ENCODE measurements around the gene KLHL6. TPM values are rescaled to one million over a fixed set of nuclear protein-coding genes. Genes with fewer than 3 reads are reported as not detected.

The KLHL6 gene
- total and polyA plus RNA-seq, 2 of the 13 experiments (the other 11 are each of a cell fraction or from before 2014, with no cell fraction given) = not detected

DNA sequence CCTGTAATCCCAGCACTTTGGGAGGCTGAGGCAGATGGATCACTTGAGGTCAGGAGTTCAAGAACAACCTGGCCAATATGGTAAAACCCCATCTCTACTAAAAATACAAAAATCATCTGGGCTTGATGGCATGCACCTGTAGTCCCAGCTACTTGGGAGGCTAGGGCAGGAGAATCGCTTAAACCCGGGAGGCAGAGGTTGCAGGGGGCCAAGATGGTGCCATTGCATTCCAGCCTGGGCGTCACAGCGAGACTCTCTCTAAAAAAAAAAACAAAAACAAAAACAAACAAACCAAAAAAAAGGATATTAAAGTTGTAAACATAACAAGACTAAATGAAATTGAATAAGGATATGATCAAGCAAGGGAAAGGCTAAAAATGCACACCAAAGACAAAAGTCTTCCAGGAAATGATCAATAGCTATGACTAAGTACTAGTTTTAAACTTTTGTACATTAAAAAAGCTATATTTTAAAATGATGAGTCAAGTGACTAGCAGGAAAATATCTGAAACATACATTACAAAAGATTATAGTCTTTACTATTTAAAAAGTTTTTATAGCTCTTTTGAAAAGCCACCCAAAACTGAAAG lies 28.6 kb downstream of the KLHL6 start:
- no peaks in the 10 kb centered on the region for H3K79me2 ChIP-seq (ENCODE audit: insufficient read depth, low read length)
- no peak overlapping the region for H3K9ac ChIP-seq (ENCODE audit: insufficient read depth, low read depth, low read length)
- POLR2A ChIA-PET = no interaction called here
- CTCF ChIA-PET (ENCODE audit: low intra/inter-chr PET ratio, low total read pairs) = no interaction called here
- FAIRE-seq (no peak), DNase-seq (ENCODE audit: low spot score) (no peak), ATAC-seq (no peak)
- H3K4me3 ChIP-seq (replicated peaks in 1 of 3; ENCODE audit: insufficient read depth in 1 of 3, low read depth in 2 of 3, low read length in 3 of 3) = no peak overlapping the region
- H2AFZ ChIP-seq (ENCODE audit: low read length) = no peak overlapping the region
- no peaks in the 10 kb centered on the region for H3K36me3 ChIP-seq (replicated peaks in 1 of 2; ENCODE audit: control insufficient read depth in 1 of 2, insufficient read depth in 2 of 2, low read length in 2 of 2)
- WGBS (ENCODE audit: low lambda C conversion rate) = 54% methylated on average over 4 of the region's 4 CpGs
- intact Hi-C loops (cut with micrococcal nuclease; ENCODE audit: unreplicated experiment) (no loop called here), in situ Hi-C loops (cut with HindIII; ENCODE audit: extremely low pct_ligation_motif_present, low pct_unique_long_range_greater_than_20kb) (no loop called here)
- H3K27me3 ChIP-seq (ENCODE audit: control insufficient read depth in 1 of 2, insufficient read depth in 2 of 2, low read length in 2 of 2) = no peaks in the 10 kb centered on the region; a peak in 1 of 5 replicates
- no TSS peak for BruUV-seq (replicated peaks)
- H3K4me1 ChIP-seq (ENCODE audit: insufficient read depth, low read length) = no peaks in the 10 kb centered on the region
- H3K27ac ChIP-seq (ENCODE audit: extremely low read length, insufficient read depth, low read length) = no peak overlapping the region
- H4K20me1 ChIP-seq (ENCODE audit: insufficient read depth, low read length) = no peaks in the 10 kb centered on the region
- H3K9me3 ChIP-seq (ENCODE audit: low read length) = no peaks in the 10 kb centered on the region
- H3K4me2 ChIP-seq (ENCODE audit: low read depth, low read length) = no peak overlapping the region
- TF ChIP-seq, protein P1, sequence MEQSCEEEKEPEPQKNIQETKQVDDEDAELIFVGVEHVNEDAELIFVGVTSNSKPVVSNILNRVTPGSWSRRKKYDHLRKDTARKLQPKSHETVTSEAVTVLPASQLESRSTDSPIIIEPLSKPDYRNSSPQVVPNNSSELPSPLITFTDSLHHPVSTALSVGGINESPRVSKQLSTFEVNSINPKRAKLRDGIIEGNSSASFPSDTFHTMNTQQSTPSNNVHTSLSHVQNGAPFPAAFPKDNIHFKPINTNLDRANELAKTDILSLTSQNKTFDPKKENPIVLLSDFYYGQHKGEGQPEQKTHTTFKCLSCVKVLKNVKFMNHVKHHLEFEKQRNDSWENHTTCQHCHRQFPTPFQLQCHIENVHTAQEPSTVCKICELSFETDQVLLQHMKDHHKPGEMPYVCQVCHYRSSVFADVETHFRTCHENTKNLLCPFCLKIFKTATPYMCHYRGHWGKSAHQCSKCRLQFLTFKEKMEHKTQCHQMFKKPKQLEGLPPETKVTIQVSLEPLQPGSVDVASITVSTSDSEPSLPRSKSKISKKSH (CRISPR knock-in tag; IDR thresholded peaks at IDR 0.05; ENCODE audit: borderline replicate concordance) = no peak
- TF ChIP-seq ZNF136 (CRISPR knock-in tag; IDR thresholded peaks at IDR 0.05; ENCODE audit: low read depth) = no peak
- no peak for TF ChIP-seq REST (IDR thresholded peaks at IDR 0.05; ENCODE audit: borderline replicate concordance in 1 of 2, low read depth in 1 of 2, low read length in 2 of 2)
- TF ChIP-seq U2AF2 (IDR thresholded peaks at IDR 0.05; ENCODE audit: low read depth, low read length) = no peak
- TF ChIP-seq, protein P2, sequence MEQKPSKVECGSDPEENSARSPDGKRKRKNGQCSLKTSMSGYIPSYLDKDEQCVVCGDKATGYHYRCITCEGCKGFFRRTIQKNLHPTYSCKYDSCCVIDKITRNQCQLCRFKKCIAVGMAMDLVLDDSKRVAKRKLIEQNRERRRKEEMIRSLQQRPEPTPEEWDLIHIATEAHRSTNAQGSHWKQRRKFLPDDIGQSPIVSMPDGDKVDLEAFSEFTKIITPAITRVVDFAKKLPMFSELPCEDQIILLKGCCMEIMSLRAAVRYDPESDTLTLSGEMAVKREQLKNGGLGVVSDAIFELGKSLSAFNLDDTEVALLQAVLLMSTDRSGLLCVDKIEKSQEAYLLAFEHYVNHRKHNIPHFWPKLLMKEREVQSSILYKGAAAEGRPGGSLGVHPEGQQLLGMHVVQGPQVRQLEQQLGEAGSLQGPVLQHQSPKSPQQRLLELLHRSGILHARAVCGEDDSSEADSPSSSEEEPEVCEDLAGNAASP (CRISPR knock-in tag; IDR thresholded peaks at IDR 0.05; ENCODE audit: borderline replicate concordance) = no peak
- no peak for TF ChIP-seq RARG (CRISPR knock-in tag; IDR thresholded peaks at IDR 0.05; ENCODE audit: low read depth)
- TF ChIP-seq, protein P3, sequence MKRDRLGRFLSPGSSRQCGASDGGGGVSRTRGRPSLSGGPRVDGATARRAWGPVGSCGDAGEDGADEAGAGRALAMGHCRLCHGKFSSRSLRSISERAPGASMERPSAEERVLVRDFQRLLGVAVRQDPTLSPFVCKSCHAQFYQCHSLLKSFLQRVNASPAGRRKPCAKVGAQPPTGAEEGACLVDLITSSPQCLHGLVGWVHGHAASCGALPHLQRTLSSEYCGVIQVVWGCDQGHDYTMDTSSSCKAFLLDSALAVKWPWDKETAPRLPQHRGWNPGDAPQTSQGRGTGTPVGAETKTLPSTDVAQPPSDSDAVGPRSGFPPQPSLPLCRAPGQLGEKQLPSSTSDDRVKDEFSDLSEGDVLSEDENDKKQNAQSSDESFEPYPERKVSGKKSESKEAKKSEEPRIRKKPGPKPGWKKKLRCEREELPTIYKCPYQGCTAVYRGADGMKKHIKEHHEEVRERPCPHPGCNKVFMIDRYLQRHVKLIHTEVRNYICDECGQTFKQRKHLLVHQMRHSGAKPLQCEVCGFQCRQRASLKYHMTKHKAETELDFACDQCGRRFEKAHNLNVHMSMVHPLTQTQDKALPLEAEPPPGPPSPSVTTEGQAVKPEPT (CRISPR knock-in tag; IDR thresholded peaks at IDR 0.05; ENCODE audit: low read depth) = no peak
- TF ChIP-seq FOXO1 (CRISPR knock-in tag; IDR thresholded peaks at IDR 0.05) = no peak
- no peak for TF ChIP-seq REL (CRISPR knock-in tag; conservative IDR thresholded peaks at IDR 0.05)
- TF ChIP-seq GATAD2A (CRISPR knock-in tag; IDR thresholded peaks at IDR 0.05) = no peak
- no peak for TF ChIP-seq TBX3 (IDR thresholded peaks at IDR 0.05; ENCODE audit: borderline replicate concordance)
- no peak for TF ChIP-seq PAF1 (CRISPR knock-in tag; IDR thresholded peaks at IDR 0.05)
- TF ChIP-seq, protein P4, sequence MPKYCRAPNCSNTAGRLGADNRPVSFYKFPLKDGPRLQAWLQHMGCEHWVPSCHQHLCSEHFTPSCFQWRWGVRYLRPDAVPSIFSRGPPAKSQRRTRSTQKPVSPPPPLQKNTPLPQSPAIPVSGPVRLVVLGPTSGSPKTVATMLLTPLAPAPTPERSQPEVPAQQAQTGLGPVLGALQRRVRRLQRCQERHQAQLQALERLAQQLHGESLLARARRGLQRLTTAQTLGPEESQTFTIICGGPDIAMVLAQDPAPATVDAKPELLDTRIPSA (CRISPR knock-in tag; IDR thresholded peaks at IDR 0.05; ENCODE audit: borderline replicate concordance) = no peak
- TF ChIP-seq SIN3A (IDR thresholded peaks at IDR 0.05; ENCODE audit: borderline replicate concordance, low read depth, low read length) = no peak
- TF ChIP-seq ZC3H13 (CRISPR knock-in tag; IDR thresholded peaks at IDR 0.05) = no peak
- TF ChIP-seq EED (CRISPR knock-in tag; IDR thresholded peaks at IDR 0.05) = no peak

Measured in HepG2 (cell line).